PFSK-1 (cell line): ENCODE data around the gene QSOX1.

Experiments
- SIN3A ChIP-seq: IDR thresholded peaks from 2 replicates; pipeline ENCODE4 v1.6.1; 2012; ENCODE audit warnings: mild to moderate bottlenecking, low read length, moderate library complexity, borderline replicate concordance; ENCODE audit not compliant: insufficient read depth
- TAF1 ChIP-seq: IDR thresholded peaks from 2 replicates; pipeline ENCODE4 v1.6.1; 2012; ENCODE audit warnings: low read length, control low read depth, borderline replicate concordance; ENCODE audit not compliant: insufficient read depth

DNA sequence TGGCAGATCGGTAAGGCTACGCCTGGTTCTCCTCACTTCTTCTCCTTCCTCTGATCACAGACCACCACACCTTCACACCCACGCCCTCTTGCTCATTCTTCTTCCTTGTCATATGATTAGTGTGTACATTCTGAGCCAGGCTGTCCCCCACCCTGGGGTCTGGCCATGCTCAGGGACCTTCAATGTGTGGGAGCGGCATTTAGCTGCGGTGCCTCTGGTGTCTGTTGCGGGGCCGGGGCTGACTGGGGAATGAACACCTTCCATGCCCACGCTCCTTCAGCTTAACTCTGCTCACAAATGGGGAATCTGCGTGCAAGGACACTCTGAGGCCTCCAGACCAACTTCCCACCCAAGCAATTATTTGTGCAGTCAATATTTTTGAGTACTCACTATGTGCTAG, 29.4 kb downstream of the QSOX1 start:
- no peak for TF ChIP-seq TAF1
- TF ChIP-seq SIN3A: no peak
